Measurements from ENCODE around the gene APPBP2. TPM values are rescaled to one million over a fixed set of nuclear protein-coding genes. Genes with fewer than 3 reads are reported as not detected.

Gene APPBP2
- total RNA-seq, 1 experiment from 2014 or later: 33.1 TPM

DNA sequence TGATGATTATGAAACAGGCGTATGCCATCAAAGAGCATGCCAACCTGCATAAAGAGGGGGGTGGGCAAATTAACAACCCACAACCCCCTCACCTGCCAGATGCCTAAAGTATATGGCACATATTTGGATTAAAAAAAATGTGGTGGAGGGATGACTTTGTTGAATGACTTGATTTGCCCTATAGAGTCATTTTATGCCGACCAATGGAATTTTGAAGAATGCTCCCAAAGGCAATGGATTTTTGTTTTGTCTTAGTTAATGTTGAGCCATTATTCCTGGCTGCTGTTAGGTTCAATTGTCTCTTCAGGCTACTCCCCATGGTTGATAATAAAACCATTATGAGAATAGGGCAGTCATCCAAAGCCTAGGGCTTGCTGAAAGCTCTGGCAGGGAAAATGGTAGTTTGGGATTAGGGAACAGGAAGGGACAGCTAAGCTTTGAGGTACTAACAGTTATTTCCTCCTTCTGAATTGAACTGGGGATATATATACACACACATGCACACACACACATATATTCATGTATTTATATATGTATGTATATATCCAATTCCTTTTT is 109.6 kb downstream of the APPBP2 start:
- POLR2A ChIA-PET: no interaction called here
- TF ChIP-seq CTCF (IDR thresholded peaks at IDR 0.05; ENCODE audit: unreplicated experiment): no peak
- intact Hi-C loops (cut with micrococcal nuclease): no loop called here
- no peaks in the 10 kb centered on the region for H3K27me3 Mint-ChIP-seq (ENCODE audit: insufficient read depth, unreplicated experiment)
- CTCF ChIA-PET: interaction anchor here (0.6 to 1.3 kb wide), 2 partner anchors 10 to 59 kb away, joined by 3 to 4 read pairs; no protein-coding TSS in a partner anchor
- no peaks in the 10 kb centered on the region for H3K9me3 Mint-ChIP-seq (ENCODE audit: unreplicated experiment)
- no peak overlapping the region for H3K4me3 Mint-ChIP-seq (ENCODE audit: unreplicated experiment)
- no peak overlapping the region for H3K27ac Mint-ChIP-seq (ENCODE audit: low read depth, unreplicated experiment)
- no peaks in the 10 kb centered on the region for H3K36me3 Mint-ChIP-seq (ENCODE audit: insufficient read depth, unreplicated experiment)
- no peak for DNase-seq (ENCODE audit: unreplicated experiment)
- no TSS peak for BruUV-seq (replicated peaks)
- H3K4me1 Mint-ChIP-seq (ENCODE audit: insufficient read depth, unreplicated experiment): no peaks in the 10 kb centered on the region

- ChIA-PET CTCF (interaction anchor here (0.6 to 1.3 kb wide), 3 partner anchors 8 to 200 kb away, joined by 3 to 4 read pairs (median 3); no protein-coding TSS in a partner anchor), POLR2A (interaction anchor here (0.8 kb wide), 1 partner anchor 274 kb away, joined by 3 read pairs; no protein-coding TSS in a partner anchor)
- TF ChIP-seq CTCF (IDR thresholded peaks at IDR 0.05; ENCODE audit: unreplicated experiment): no peak
- no peaks in the 10 kb centered on the region for H3K36me3 Mint-ChIP-seq (ENCODE audit: insufficient read depth, unreplicated experiment)
- no peaks in the 10 kb centered on the region for H3K4me1 Mint-ChIP-seq (ENCODE audit: insufficient read depth, unreplicated experiment)
- DNase-seq (ENCODE audit: unreplicated experiment): no peak
- H3K27me3 Mint-ChIP-seq (ENCODE audit: insufficient read depth, unreplicated experiment): no peaks in the 10 kb centered on the region
- H3K9me3 Mint-ChIP-seq (ENCODE audit: unreplicated experiment): no peaks in the 10 kb centered on the region
- BruUV-seq (replicated peaks): no TSS peak
- intact Hi-C loops (cut with micrococcal nuclease): no loop called here
- no peak overlapping the region for H3K4me3 Mint-ChIP-seq (ENCODE audit: unreplicated experiment)
- no peak overlapping the region for H3K27ac Mint-ChIP-seq (ENCODE audit: low read depth, unreplicated experiment)
These were observed 110.9 kb downstream of the APPBP2 start for GRCh38 chr17:60415146-60415545.

DNA sequence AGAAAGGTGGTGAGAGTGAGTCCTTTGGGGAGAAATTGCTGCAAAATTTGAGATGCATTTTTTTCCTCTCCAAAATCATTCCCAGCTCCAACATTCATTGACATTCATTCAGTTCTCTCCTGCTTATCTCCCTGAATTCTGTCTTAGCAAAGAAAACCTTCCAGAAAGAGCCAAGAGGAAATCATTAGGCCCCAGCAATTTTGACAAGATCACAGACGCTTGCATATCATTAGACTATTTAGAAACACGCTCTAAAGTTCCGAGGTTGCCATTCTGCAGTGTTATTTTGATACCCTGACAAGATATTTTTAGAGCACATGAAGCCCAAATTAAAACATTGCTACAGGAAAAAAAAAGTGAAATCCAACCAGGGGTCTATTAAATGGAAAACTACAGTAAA is 113.3 kb downstream of the APPBP2 start:
- no peaks in the 10 kb centered on the region for H3K36me3 Mint-ChIP-seq (ENCODE audit: insufficient read depth, unreplicated experiment)
- no peak for TF ChIP-seq CTCF (IDR thresholded peaks at IDR 0.05; ENCODE audit: unreplicated experiment)
- intact Hi-C loops (cut with micrococcal nuclease): no loop called here
- H3K9me3 Mint-ChIP-seq (ENCODE audit: unreplicated experiment): no peaks in the 10 kb centered on the region
- no TSS peak for BruUV-seq (replicated peaks)
- ChIA-PET POLR2A (no interaction called here), CTCF (interaction anchor here (0.6 kb wide), 1 partner anchor 1490 kb away, joined by 4 read pairs; no protein-coding TSS in a partner anchor)
- H3K4me1 Mint-ChIP-seq (ENCODE audit: insufficient read depth, unreplicated experiment): no peaks in the 10 kb centered on the region
- no peak for DNase-seq (ENCODE audit: unreplicated experiment)
- H3K4me3 Mint-ChIP-seq (ENCODE audit: unreplicated experiment): no peak overlapping the region
- H3K27ac Mint-ChIP-seq (ENCODE audit: low read depth, unreplicated experiment): no peak overlapping the region
- no peaks in the 10 kb centered on the region for H3K27me3 Mint-ChIP-seq (ENCODE audit: insufficient read depth, unreplicated experiment)

GRCh38 chr17:60410001-60410400 is 116.0 kb downstream of the APPBP2 start:
- Mint-ChIP-seq H3K9me3 (ENCODE audit: unreplicated experiment) (no peaks in the 10 kb centered on the region), H3K36me3 (ENCODE audit: insufficient read depth, unreplicated experiment) (no peaks in the 10 kb centered on the region), H3K27me3 (ENCODE audit: insufficient read depth, unreplicated experiment) (no peaks in the 10 kb centered on the region), H3K4me1 (ENCODE audit: insufficient read depth, unreplicated experiment) (no peaks in the 10 kb centered on the region), H3K27ac (ENCODE audit: low read depth, unreplicated experiment) (no peak overlapping the region), H3K4me3 (ENCODE audit: unreplicated experiment) (no peak overlapping the region)
- BruUV-seq (replicated peaks): no TSS peak
- intact Hi-C loops (cut with micrococcal nuclease): no loop called here
- no peak for DNase-seq (ENCODE audit: unreplicated experiment)
- no peak for TF ChIP-seq CTCF (IDR thresholded peaks at IDR 0.05; ENCODE audit: unreplicated experiment)
- CTCF ChIA-PET: interaction anchor here (0.7 kb wide), 1 partner anchor 9 kb away, joined by 3 read pairs; no protein-coding TSS in a partner anchor
- POLR2A ChIA-PET: interaction anchor here (0.7 to 1.3 kb wide), 2 partner anchors 18 to 30 kb away, joined by 3 to 5 read pairs; partner anchors contain the start of gene USP32

Data from MCF 10A (cell line).